ENCODE results near the gene GINS1.

GRCh38 chr20:25399037-25399430, 8.4 kb upstream of the GINS1 start:
- TF ChIP-seq CTCF (IDR thresholded peaks at IDR 0.05; ENCODE audit: insufficient read depth, low read depth, low read length) = peak; percentile 69
- no peak for TF ChIP-seq EZH2 (IDR thresholded peaks at IDR 0.05; ENCODE audit: insufficient read depth, low read length)
